ENCODE results near the gene GPHA2. TPM values are rescaled to one million over a fixed set of nuclear protein-coding genes. Genes with fewer than 3 reads are reported as not detected.

The GPHA2 gene
- total and polyA plus RNA-seq, 10 of the 15 experiments (the other 5 are each of a cell fraction or from before 2014, with no cell fraction given): not detected

GRCh38 chr11:64923944-64924909, 11.5 kb downstream of the GPHA2 start, which contains the start of gene PPP2R5B:
Gene PPP2R5B, plus strand, starts transcription at chr11:64924689. Its CDS starts 1,046 bp downstream, at chr11:64925735.
- peak within 1 kb of the TSS; percentile 83 for H3K9ac ChIP-seq (ENCODE audit: control insufficient read depth, insufficient read depth, low read length)
- intact Hi-C loops (cut with micrococcal nuclease; ENCODE audit: unreplicated experiment) (no loop called here), in situ Hi-C loops (cut with MboI) (no loop called here)
- H3K4me1 ChIP-seq (ENCODE audit: control insufficient read depth, insufficient read depth, low read length): peaks cover 5% of the 10 kb centered on the region
- under 1% methylated on average over 29 of the region's 47 CpGs for WGBS (ENCODE audit: insufficient coverage, insufficient replicate concordance, low lambda C conversion rate, missing lambda C conversion rate)
- ChIA-PET SMC1A (ENCODE audit: uncharacterized antibody, unreplicated experiment) (interaction anchor here (0.8 to 1.4 kb wide), 5 partner anchors 9 to 93 kb away, joined by 3 to 6 read pairs (median 3); no protein-coding TSS in a partner anchor), RAD21 (ENCODE audit: unreplicated experiment) (interaction anchor here (0.5 to 2.0 kb wide), 7 partner anchors 10 to 339 kb away, joined by 3 to 8 read pairs (median 3); partner anchors contain the start of genes ARL2, BATF2 and SF1), POLR2A (interaction anchor here (0.5 to 1.5 kb wide), 9 partner anchors 13 to 545 kb away, joined by 3 to 4 read pairs (median 3); partner anchors contain the start of genes MEN1, SF1 and TM7SF2), CTCF (interaction anchor here (0.6 to 1.3 kb wide), 9 partner anchors 24 to 351 kb away, joined by 3 to 4 read pairs (median 3); partner anchors contain the start of genes BATF2 and TM7SF2)
- peak within 1 kb of the TSS; percentile 100 for H2AFZ ChIP-seq (ENCODE audit: control insufficient read depth, low read depth, low read length)
- H3K79me2 ChIP-seq (ENCODE audit: control insufficient read depth, insufficient read depth, low read length): no peaks in the 10 kb centered on the region
- H3K9me3 ChIP-seq (replicated peaks; ENCODE audit: control insufficient read depth, insufficient read depth, low read length): no peaks in the 10 kb centered on the region
- BruUV-seq (replicated peaks): no TSS peak
- no peaks in the 10 kb centered on the region for H3K27me3 ChIP-seq (replicated peaks in 1 of 2; ENCODE audit: control insufficient read depth in 2 of 2, insufficient read depth in 2 of 2, low read length in 1 of 2)
- H3K4me2 ChIP-seq (ENCODE audit: control insufficient read depth, insufficient read depth): peak within 1 kb of the TSS; percentile 100
- peak within 1 kb of the TSS; percentile 66 for H3K4me3 ChIP-seq
- H3K27ac ChIP-seq (ENCODE audit: control insufficient read depth, insufficient read depth): peak within 1 kb of the TSS; percentile 76
- ATAC-seq (peak; percentile 99), DNase-seq (ENCODE audit: low read depth, low spot score) (peak; percentile 44), FAIRE-seq (peak; percentile 97)
- H3K36me3 ChIP-seq (ENCODE audit: control insufficient read depth in 2 of 2, insufficient read depth in 2 of 2, low read length in 1 of 2): no peaks in the 10 kb centered on the region
- H4K20me1 ChIP-seq (ENCODE audit: control insufficient read depth, insufficient read depth): no peaks in the 10 kb centered on the region
- TF ChIP-seq CHD1 (IDR thresholded peaks at IDR 0.05; ENCODE audit: low read depth, low read length) (no peak), CEBPB (IDR thresholded peaks at IDR 0.05; ENCODE audit: borderline replicate concordance in 1 of 2, low read depth in 2 of 2, low read length in 2 of 2) (no peak), SUZ12 (IDR thresholded peaks at IDR 0.05; ENCODE audit: unreplicated experiment) (no peak), SUPT20H (IDR thresholded peaks at IDR 0.05; ENCODE audit: borderline replicate concordance, control insufficient read depth, low read depth, low read length) (no peak), TARDBP (IDR thresholded peaks at IDR 0.05; ENCODE audit: borderline replicate concordance) (peak; percentile 96), TAF1 (IDR thresholded peaks at IDR 0.05; ENCODE audit: borderline replicate concordance, low read depth, low read length) (peak; percentile 37; the same call in 1 of the 2 replicates), TCF7 (IDR thresholded peaks at IDR 0.05; ENCODE audit: borderline replicate concordance) (no peak), ZNF592 (IDR thresholded peaks at IDR 0.05) (no peak), RAD21 (IDR thresholded peaks at IDR 0.05; ENCODE audit: insufficient read depth, low read depth, low read length) (no peak), NFXL1 (IDR thresholded peaks at IDR 0.05; ENCODE audit: borderline replicate concordance) (no peak), SIN3A (IDR thresholded peaks at IDR 0.05; ENCODE audit: low read depth, low read length) (0 out of 2 replicates have a peak, but pooled peaks have one; percentile 63), MYB (IDR thresholded peaks at IDR 0.05; ENCODE audit: borderline replicate concordance, low read depth, low read length) (no peak), BCL11A (IDR thresholded peaks at IDR 0.05; ENCODE audit: low read depth, low read length) (no peak), RAD51 (IDR thresholded peaks at IDR 0.05) (no peak), SKIL (IDR thresholded peaks at IDR 0.05; ENCODE audit: low read depth, poor library complexity, severe bottlenecking) (no peak)

Data from GM12878 (cell line).